ENCODE measurements around the gene CPB2. TPM values are rescaled to one million over a fixed set of nuclear protein-coding genes. Genes with fewer than 3 reads are reported as not detected.

Gene CPB2
- polyA plus RNA-seq, 1 donor = 0.10 TPM

DNA sequence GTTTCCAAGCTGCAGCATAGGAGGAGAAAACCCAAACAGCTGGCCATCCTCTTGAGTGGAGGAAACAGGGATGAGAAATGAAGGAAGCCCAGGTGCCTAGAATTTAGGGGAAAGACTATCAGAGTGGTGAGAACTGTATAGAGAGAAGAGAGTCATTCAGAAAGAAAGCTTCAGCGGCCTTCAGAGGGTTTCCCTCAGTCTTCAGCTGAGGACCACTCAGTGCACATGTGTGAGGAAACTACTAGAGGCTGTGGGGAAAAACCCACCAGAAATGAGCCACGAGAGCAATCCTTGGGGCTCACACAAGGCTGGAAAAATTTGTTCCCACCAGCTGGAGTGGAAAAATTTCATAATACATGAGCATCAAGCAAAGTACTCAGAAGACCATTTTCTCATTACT, 35.2 kb upstream of the CPB2 start:
- WGBS (ENCODE audit: insufficient coverage, low lambda C conversion rate) = no CpG with 5 or more reads among the region's 2 CpGs
- DNase-seq = no peak
- Histone ChIP-seq H3K27me3 (ENCODE audit: control insufficient read depth, insufficient read depth, low read length) (no peaks in the 10 kb centered on the region), H3K36me3 (ENCODE audit: control insufficient read depth, insufficient read depth, low read length) (no peaks in the 10 kb centered on the region), H3K9me3 (ENCODE audit: control insufficient read depth, low read depth, low read length) (no peaks in the 10 kb centered on the region), H3K4me1 (ENCODE audit: control insufficient read depth, insufficient read depth, low read length) (no peaks in the 10 kb centered on the region), H3K4me3 (ENCODE audit: low read length) (no peak overlapping the region), H3K27ac (ENCODE audit: low read length) (no peak overlapping the region)

DNA sequence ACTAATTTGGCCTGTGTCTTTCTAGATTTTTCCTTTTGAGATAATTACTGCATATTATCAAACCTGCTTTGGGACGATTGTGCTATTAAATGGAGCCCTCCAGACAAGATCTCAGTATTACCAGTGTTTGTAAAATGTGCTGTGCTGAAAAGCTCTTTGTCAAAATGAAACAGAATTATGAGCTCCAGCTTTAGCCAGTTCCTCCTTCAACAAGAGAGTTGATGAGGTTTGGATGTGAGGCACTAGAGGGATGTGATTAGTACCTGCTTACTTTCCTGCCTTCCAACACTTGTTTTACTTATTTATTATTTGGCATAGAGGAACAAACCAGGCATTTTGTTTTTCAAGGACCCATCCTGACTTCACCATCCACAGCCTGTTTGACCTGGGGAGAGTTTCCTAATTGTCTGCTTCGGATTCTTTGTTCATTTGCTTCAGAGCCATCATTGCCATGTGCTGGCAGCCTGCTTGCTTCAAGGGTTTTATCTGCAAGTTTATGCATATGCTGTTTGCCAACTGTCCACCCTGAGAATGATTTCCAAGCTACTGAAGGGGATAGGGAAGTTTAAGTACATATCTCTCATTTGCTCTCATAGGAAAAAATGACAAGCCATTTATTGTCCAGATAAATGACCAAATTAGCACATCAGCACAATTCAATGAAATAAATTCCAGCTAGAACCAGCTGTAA, 32.9 kb upstream of the CPB2 start:
- Histone ChIP-seq H3K4me3 (ENCODE audit: low read length) (no peak overlapping the region), H3K9me3 (ENCODE audit: control insufficient read depth, low read depth, low read length) (no peaks in the 10 kb centered on the region), H3K4me1 (ENCODE audit: control insufficient read depth, insufficient read depth, low read length) (no peaks in the 10 kb centered on the region), H3K27me3 (ENCODE audit: control insufficient read depth, insufficient read depth, low read length) (no peaks in the 10 kb centered on the region), H3K27ac (ENCODE audit: low read length) (no peak overlapping the region), H3K36me3 (ENCODE audit: control insufficient read depth, insufficient read depth, low read length) (no peaks in the 10 kb centered on the region)
- DNase-seq = no peak
- WGBS (ENCODE audit: insufficient coverage, low lambda C conversion rate) = no CpG with 5 or more reads among the region's 2 CpGs

DNA sequence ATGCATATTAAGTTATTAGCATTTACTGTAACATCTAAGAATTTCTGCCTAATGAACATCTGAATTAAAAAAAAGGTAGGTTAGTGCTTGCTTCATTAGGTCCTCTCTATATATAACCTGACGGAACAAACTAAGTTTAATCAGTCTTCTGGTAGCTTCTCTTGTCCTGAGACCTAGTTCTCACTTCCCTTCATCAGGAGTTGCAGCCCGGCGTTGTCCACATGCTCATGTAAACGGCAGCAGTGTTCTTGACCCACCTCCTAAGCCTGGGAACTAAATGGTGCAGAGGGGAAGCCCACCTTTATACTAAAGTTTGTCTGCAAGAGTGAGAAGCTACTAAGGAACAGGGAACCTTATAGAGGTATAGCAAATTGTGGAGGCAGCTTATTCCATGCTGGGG, 31.9 kb upstream of the CPB2 start:
- no peaks in the 10 kb centered on the region for H3K36me3 ChIP-seq (ENCODE audit: control insufficient read depth, insufficient read depth, low read length)
- no peak overlapping the region for H3K27ac ChIP-seq (ENCODE audit: low read length)
- H3K9me3 ChIP-seq (ENCODE audit: control insufficient read depth, low read depth, low read length) = no peaks in the 10 kb centered on the region
- no CpG with 5 or more reads among the region's 4 CpGs for whole genome bisulfite sequencing (ENCODE audit: insufficient coverage, low lambda C conversion rate)
- no peaks in the 10 kb centered on the region for H3K4me1 ChIP-seq (ENCODE audit: control insufficient read depth, insufficient read depth, low read length)
- H3K27me3 ChIP-seq (ENCODE audit: control insufficient read depth, insufficient read depth, low read length) = no peaks in the 10 kb centered on the region
- no peak for DNase-seq
- H3K4me3 ChIP-seq (ENCODE audit: low read length) = no peak overlapping the region

DNA sequence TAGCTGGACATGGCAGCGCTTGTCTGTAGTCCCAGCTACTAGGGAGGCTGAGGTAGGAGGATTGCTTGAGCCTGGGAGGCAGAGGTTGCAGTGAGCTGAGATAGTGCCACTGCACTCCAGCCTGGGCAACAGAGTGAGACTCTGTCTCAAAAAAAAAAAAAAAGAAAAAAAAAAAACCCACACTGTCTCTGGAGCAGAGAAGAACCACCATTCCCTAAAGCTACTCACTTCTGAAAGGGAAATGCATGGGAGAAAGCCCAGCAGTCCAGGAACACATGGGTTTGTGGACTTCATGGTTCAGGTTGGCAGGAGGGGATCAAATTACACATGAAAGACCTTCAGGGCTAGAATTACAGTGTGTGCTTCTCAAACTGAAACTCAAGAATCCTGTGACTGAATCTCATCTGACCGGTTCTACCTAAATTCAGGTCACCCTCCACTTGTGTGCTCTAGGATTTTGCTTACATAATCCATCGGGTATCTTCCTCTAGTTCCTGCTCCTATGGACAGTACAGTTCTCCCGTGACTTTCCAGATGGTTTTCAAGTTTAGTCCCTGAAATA, 30.2 kb upstream of the CPB2 start:
- 0% methylated on average over 1 of the region's 4 CpGs for WGBS (ENCODE audit: insufficient coverage, low lambda C conversion rate)
- Histone ChIP-seq H3K27ac (ENCODE audit: low read length) (no peak overlapping the region), H3K4me3 (ENCODE audit: low read length) (no peak overlapping the region), H3K9me3 (ENCODE audit: control insufficient read depth, low read depth, low read length) (no peaks in the 10 kb centered on the region), H3K4me1 (ENCODE audit: control insufficient read depth, insufficient read depth, low read length) (no peaks in the 10 kb centered on the region), H3K36me3 (ENCODE audit: control insufficient read depth, insufficient read depth, low read length) (no peaks in the 10 kb centered on the region), H3K27me3 (ENCODE audit: control insufficient read depth, insufficient read depth, low read length) (no peaks in the 10 kb centered on the region)
- peak in 1 of 2 donors; percentile 46 for DNase-seq

DNA sequence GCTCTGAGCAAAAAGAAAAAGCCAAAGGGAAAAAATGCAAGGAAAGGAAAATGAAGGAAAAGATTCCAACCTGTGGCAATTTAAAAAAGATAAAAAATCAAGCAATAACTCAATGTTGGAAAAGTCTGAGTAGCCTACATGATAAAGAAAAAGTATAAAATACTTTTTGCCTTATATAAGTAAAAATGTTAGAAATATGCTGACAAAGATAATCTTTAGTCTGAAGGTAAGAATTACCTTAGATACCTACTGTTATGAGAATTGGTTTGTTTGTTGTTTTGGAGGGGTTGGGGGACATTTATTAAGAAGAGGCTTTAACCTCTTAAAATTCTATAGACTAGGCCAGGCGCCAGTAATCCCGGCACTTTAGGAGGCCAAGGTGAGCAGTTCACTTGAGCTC, 29.7 kb upstream of the CPB2 start:
- H3K4me1 ChIP-seq (ENCODE audit: control insufficient read depth, insufficient read depth, low read length) = no peaks in the 10 kb centered on the region
- H3K4me3 ChIP-seq (ENCODE audit: low read length) = no peak overlapping the region
- no peak overlapping the region for H3K27ac ChIP-seq (ENCODE audit: low read length)
- no peaks in the 10 kb centered on the region for H3K9me3 ChIP-seq (ENCODE audit: control insufficient read depth, low read depth, low read length)
- H3K36me3 ChIP-seq (ENCODE audit: control insufficient read depth, insufficient read depth, low read length) = no peaks in the 10 kb centered on the region
- H3K27me3 ChIP-seq (ENCODE audit: control insufficient read depth, insufficient read depth, low read length) = no peaks in the 10 kb centered on the region
- WGBS (ENCODE audit: insufficient coverage, low lambda C conversion rate) = no CpG with 5 or more reads among the region's 2 CpGs
- no peak for DNase-seq

DNA sequence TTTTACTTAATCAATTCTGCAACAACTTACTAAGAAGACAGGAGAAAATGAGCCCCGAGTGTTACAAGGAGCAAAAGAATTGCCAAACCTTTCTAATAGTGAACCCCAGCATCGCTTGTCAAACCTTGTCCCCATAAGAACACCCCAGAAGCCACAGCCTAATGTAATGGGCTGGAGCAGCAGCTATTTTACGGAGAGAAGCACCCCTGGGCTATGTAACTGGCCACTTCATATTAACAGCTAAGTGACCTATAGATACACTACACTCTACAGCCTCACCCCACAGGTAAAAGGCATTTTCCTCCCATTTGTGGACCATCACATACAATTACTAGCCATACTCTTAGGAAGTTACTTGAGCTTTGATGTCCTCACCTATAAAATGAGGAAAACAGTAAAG, 27.3 kb upstream of the CPB2 start:
- Histone ChIP-seq H3K4me1 (ENCODE audit: control insufficient read depth, insufficient read depth, low read length) (no peaks in the 10 kb centered on the region), H3K27me3 (ENCODE audit: control insufficient read depth, insufficient read depth, low read length) (no peaks in the 10 kb centered on the region), H3K9me3 (ENCODE audit: control insufficient read depth, low read depth, low read length) (no peaks in the 10 kb centered on the region), H3K4me3 (ENCODE audit: low read length) (no peak overlapping the region), H3K27ac (ENCODE audit: low read length) (no peak overlapping the region), H3K36me3 (ENCODE audit: control insufficient read depth, insufficient read depth, low read length) (no peaks in the 10 kb centered on the region)
- no peak for DNase-seq
- WGBS (ENCODE audit: insufficient coverage, low lambda C conversion rate) = no CpG with 5 or more reads among the region's 3 CpGs

DNA sequence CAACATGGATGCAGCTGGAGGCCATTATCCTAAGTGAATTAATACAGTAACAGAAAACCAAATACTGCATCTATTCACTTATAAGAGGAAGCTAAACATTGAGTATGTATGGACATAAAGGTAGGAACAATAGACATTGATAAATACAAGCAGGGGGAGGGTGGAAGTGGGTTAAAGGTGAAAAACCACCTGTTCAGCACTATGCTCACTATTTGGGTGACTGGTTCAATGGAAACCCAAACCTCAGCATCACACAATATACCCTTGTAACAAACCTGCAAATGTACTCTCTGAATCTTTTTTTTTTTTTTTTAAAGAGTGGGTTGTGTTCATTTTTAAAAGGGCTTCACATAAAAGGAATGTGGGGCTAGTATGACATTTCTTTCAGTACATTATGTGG, 26.9 kb upstream of the CPB2 start:
- H3K4me3 ChIP-seq (ENCODE audit: low read length) = no peak overlapping the region
- no peak for DNase-seq
- H3K9me3 ChIP-seq (ENCODE audit: control insufficient read depth, low read depth, low read length) = no peaks in the 10 kb centered on the region
- no peaks in the 10 kb centered on the region for H3K27me3 ChIP-seq (ENCODE audit: control insufficient read depth, insufficient read depth, low read length)
- no peaks in the 10 kb centered on the region for H3K4me1 ChIP-seq (ENCODE audit: control insufficient read depth, insufficient read depth, low read length)
- no peak overlapping the region for H3K27ac ChIP-seq (ENCODE audit: low read length)
- no peaks in the 10 kb centered on the region for H3K36me3 ChIP-seq (ENCODE audit: control insufficient read depth, insufficient read depth, low read length)

DNA sequence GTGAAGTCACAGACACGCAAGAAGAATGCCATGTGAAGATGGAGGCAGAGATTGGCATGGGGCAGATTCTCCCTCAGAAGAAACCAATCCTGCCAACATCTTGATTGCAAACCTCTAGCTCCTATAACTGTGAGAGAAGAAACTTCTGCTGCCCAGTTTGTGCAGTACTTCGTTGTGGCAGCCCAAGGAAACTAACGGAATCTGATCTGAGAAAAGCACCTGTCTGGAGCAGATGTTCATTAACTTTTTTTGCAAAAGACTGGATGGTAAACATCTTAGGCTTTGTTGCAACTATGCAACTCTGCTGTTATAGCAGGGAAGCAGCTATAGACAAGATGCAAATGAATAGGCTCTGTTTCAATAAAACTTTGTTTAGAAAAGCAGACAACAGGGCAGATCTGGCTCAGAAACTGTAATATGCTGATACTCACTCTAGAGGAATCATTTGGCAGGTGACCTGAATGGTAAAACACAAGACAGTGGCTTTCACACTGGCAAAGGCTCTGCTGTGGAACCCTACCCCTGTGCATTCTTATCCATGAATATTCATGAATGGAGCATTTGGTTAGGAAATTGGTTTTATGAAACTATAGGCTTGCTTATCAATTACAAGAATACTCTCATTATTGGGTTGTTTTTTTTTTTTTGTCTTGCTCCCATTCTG, 25.3 kb upstream of the CPB2 start:
- Histone ChIP-seq H3K4me1 (ENCODE audit: control insufficient read depth, insufficient read depth, low read length) (no peaks in the 10 kb centered on the region), H3K27me3 (ENCODE audit: control insufficient read depth, insufficient read depth, low read length) (peaks cover under 1% of the 10 kb centered on the region), H3K36me3 (ENCODE audit: control insufficient read depth, insufficient read depth, low read length) (no peaks in the 10 kb centered on the region), H3K27ac (ENCODE audit: low read length) (no peak overlapping the region), H3K9me3 (ENCODE audit: control insufficient read depth, low read depth, low read length) (no peaks in the 10 kb centered on the region), H3K4me3 (ENCODE audit: low read length) (no peak overlapping the region)
- no CpG with 5 or more reads among the region's 3 CpGs for WGBS (ENCODE audit: insufficient coverage, low lambda C conversion rate)
- DNase-seq = no peak

DNA sequence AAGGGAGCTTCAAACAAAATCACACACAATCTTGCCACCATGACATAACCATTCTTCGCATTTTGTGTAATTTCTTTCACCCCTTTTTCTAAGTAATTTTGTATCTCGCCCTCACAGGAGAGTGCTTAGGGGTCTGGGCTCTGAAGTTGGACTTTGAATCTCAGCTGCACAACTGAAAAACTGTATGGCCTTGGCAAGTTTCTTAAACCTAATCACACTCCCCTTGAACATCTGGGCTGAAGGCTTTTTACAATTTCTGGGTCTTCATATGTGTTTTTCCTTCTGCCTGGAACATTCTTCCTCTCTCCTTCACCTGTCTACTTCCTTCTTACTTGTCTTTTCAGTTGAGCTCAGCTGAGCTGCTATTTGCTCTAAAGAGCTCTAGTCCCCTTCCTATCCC, 24.3 kb upstream of the CPB2 start:
- DNase-seq = no peak
- H3K27ac ChIP-seq (ENCODE audit: low read length) = no peak overlapping the region
- no CpG with 5 or more reads among the region's 2 CpGs for WGBS (ENCODE audit: insufficient coverage, low lambda C conversion rate)
- no peaks in the 10 kb centered on the region for H3K36me3 ChIP-seq (ENCODE audit: control insufficient read depth, insufficient read depth, low read length)
- no peak overlapping the region for H3K4me3 ChIP-seq (ENCODE audit: low read length)
- no peaks in the 10 kb centered on the region for H3K4me1 ChIP-seq (ENCODE audit: control insufficient read depth, insufficient read depth, low read length)
- peaks cover 2% of the 10 kb centered on the region for H3K27me3 ChIP-seq (ENCODE audit: control insufficient read depth, insufficient read depth, low read length)
- H3K9me3 ChIP-seq (ENCODE audit: control insufficient read depth, low read depth, low read length) = no peaks in the 10 kb centered on the region

DNA sequence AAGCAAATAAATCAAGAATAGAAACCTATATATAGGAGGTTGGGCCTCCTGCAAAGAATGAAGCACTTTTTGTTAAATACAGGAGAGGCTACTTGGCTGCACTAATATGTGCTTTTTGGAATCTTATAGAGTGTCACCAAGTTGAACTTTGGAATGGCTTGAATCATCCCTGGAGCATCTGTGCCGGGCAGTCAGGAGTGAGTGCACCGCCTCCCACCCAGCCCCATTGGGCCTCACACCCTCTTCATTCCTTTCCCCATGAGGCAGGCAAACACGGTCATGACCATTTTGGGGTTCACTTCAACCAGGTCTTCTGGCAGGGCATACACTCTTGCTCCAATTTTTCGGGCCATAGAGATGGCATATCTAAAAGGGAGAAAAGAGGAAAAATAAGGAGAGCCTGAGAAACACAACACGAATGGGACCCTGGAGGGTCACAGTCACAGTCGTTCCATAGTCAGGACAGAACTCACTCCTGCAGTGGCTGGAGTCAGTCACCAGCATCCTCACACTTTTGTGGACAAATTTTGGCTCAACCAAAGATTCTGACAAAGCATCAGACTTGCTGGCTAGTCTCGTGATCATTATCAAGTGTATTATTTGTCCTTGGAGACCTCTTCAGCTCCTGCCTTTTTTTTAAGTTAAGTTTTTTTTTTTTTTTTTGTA, 22.7 kb upstream of the CPB2 start:
- Histone ChIP-seq H3K36me3 (ENCODE audit: control insufficient read depth, insufficient read depth, low read length) (no peaks in the 10 kb centered on the region), H3K27ac (ENCODE audit: low read length) (no peak overlapping the region), H3K9me3 (ENCODE audit: control insufficient read depth, low read depth, low read length) (no peaks in the 10 kb centered on the region), H3K27me3 (ENCODE audit: control insufficient read depth, insufficient read depth, low read length) (peaks cover 2% of the 10 kb centered on the region), H3K4me3 (ENCODE audit: low read length) (no peak overlapping the region), H3K4me1 (ENCODE audit: control insufficient read depth, insufficient read depth, low read length) (no peaks in the 10 kb centered on the region)
- WGBS (ENCODE audit: insufficient coverage, low lambda C conversion rate) = no CpG with 5 or more reads among the region's 7 CpGs
- DNase-seq = no peak
